Measurements from ENCODE around the gene NFKB1. TPM values are rescaled to one million over a fixed set of nuclear protein-coding genes. Genes with fewer than 3 reads are reported as not detected.

The NFKB1 gene
- total and polyA plus RNA-seq, 9 donors, result 18.6 to 45.0 (median 36.6) TPM

DNA sequence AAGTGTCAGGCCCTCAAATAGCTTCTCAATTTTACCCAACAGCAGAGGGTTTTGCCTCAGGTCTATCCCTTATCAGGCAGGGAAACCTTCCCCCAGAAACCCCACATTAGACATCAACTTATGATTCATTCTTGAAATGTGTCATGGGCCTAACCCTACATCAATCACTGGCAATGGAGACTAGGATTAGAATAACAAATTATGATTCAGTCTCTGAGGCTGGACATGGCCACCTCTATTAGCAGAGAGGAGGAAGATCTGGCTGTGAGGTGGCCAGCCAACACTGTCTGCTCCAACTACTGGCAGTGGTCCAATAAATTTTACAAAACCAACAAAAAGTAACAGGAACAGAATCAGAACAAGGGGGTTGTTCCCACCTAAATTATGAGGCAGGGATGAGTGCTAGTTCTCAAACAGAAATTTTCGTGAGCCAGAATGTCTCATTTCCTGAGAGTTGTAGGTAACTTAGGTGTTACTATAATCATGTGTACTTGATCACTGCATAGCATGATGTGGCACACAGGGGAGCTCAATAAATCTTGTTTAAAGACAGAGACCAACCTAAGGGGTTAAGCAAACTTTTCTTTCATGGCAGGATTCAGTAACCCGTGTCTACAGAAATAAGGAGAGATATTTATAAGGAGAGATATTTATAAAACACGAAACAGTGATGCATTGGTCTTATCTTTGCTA lies 126.8 kb downstream of the NFKB1 start:
- intact Hi-C loops (cut with DNase I), result loop anchor here (5.0 to 10.0 kb wide), 6 partner anchors 173 to 477 kb away; partner anchors contain the start of genes SLC9B1 (in 3 of the 4) and BDH2 (in 2 of the 4)
- H3K27me3 ChIP-seq, result no peaks in the 10 kb centered on the region
- no peak for DNase-seq
- 40 to 50% (median 42%) methylated on average over 3 of the region's 3 CpGs for WGBS, 3 donors
- H3K9me3 ChIP-seq, result no peaks in the 10 kb centered on the region
- no peak for TF ChIP-seq EP300 (IDR thresholded peaks at IDR 0.05)
- no peak for TF ChIP-seq CTCF (IDR thresholded peaks at IDR 0.05)
- no peak for TF ChIP-seq POLR2A (IDR thresholded peaks at IDR 0.05)
- H3K4me1 ChIP-seq (ENCODE audit: insufficient read depth), result no peaks in the 10 kb centered on the region
- no peak overlapping the region for H3K27ac ChIP-seq
- no peak overlapping the region for H3K4me3 ChIP-seq
- no peaks in the 10 kb centered on the region for H3K36me3 ChIP-seq

- no peak for DNase-seq
- no peak for TF ChIP-seq EP300 (IDR thresholded peaks at IDR 0.05)
- no peak for TF ChIP-seq CTCF (IDR thresholded peaks at IDR 0.05)
- no peak for TF ChIP-seq POLR2A (IDR thresholded peaks at IDR 0.05)
- H3K27me3 ChIP-seq, result no peaks in the 10 kb centered on the region
- intact Hi-C loops (cut with DNase I), result loop anchor here (5.0 to 10.0 kb wide), 6 partner anchors 175 to 475 kb away; partner anchors contain the start of genes SLC9B1 (in 3 of the 4) and BDH2 (in 2 of the 4)
- H3K9me3 ChIP-seq, result no peaks in the 10 kb centered on the region
- H3K36me3 ChIP-seq, result no peaks in the 10 kb centered on the region
- WGBS, 3 donors, result 81 to 84% (median 82%) methylated on average over 13 of the region's 13 CpGs
- no peak overlapping the region for H3K27ac ChIP-seq
- H3K4me3 ChIP-seq, result no peak overlapping the region
- no peaks in the 10 kb centered on the region for H3K4me1 ChIP-seq (ENCODE audit: insufficient read depth)
These were observed 128.5 kb downstream of the NFKB1 start for GRCh38 chr4:102629673-102630072.

DNA sequence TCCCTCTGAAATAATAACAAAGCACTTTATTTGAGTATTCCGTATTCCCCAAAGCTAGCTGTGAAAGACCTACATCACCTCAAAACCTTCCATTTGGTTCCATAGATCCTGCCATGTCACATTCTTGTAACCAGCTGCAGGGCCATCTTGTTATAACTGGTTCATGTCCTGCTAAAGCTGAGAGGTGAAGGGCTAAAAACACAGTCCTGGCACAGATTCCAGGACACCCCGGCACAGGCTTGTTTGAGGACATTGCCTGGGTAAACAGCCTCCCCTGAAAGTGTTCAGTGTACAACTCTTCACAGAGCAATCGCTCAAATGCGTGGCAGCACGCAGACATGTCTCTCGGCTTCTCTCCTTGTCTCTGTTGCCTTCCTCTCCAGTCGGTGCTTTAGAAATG lies 130.5 kb downstream of the NFKB1 start:
- H3K4me1 ChIP-seq (ENCODE audit: insufficient read depth), result no peaks in the 10 kb centered on the region
- intact Hi-C loops (cut with DNase I), result no loop called here
- no peaks in the 10 kb centered on the region for H3K9me3 ChIP-seq
- H3K27ac ChIP-seq, result no peak overlapping the region
- H3K36me3 ChIP-seq, result no peaks in the 10 kb centered on the region
- no peak overlapping the region for H3K4me3 ChIP-seq
- no peak for TF ChIP-seq CTCF (IDR thresholded peaks at IDR 0.05)
- no peak for TF ChIP-seq POLR2A (IDR thresholded peaks at IDR 0.05)
- TF ChIP-seq EP300 (IDR thresholded peaks at IDR 0.05), result no peak
- 80 to 96% (median 94%) methylated on average over 7 of the region's 7 CpGs for WGBS, 3 donors
- DNase-seq, result no peak
- H3K27me3 ChIP-seq, result no peaks in the 10 kb centered on the region

DNA sequence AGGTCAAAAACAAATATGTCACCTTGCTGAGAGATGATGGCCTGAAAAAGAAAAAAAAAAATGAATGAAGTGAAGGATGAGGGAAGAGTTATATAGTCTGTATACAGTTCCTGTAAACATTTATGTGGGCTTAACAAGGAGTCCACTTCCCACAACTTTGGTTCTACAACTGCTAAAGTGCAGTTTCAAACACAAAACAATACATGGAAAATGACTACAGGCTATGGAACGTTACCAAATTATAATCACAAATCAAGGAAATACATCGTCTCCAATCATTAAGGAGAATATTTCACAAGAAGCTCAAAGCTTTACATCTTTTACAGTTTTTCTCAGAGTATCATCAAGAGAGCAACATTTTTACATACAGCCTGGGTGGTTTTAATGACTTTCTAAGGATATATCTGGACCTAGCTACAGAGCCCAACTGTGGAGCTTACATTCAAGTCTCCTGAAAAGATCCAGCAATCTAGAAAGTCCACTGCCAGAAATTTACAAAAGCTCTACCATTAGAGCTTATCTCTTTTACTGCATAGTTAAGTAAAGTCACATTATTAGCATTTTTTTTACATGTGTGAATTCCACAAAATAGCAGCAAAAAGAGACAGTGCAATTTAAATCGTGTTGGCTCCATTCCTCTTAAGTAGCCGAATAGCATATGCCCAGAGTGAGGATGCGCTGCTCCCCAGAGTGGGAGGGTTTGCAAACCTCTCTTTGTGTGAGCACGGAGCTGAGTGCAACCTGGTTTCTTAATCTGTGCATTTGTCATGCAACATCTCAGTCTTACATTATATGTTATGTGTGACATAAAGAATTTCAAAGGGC lies 131.3 kb downstream of the NFKB1 start:
- Histone ChIP-seq H3K36me3 (no peaks in the 10 kb centered on the region), H3K4me1 (ENCODE audit: insufficient read depth) (no peaks in the 10 kb centered on the region), H3K4me3 (no peak overlapping the region), H3K9me3 (no peaks in the 10 kb centered on the region), H3K27ac (no peak overlapping the region), H3K27me3 (no peaks in the 10 kb centered on the region)
- TF ChIP-seq EP300 (IDR thresholded peaks at IDR 0.05), result no peak
- TF ChIP-seq POLR2A (IDR thresholded peaks at IDR 0.05), result no peak
- TF ChIP-seq CTCF (IDR thresholded peaks at IDR 0.05), result no peak
- no peak for DNase-seq
- intact Hi-C loops (cut with DNase I), result no loop called here
- 37 to 53% (median 48%) methylated on average over 6 of the region's 6 CpGs for WGBS, 3 donors
